Retinal pigment epithelial cell (primary cell): ENCODE results near the gene MAP3K2.
A peak's percentile ranks its signal among the peaks of the same experiment; 100 is the strongest.

ENCODE experiments used
- DNase-seq: peaks from one replicate; pipeline ENCODE4 v3.0.0-alpha.2; 2010; ENCODE audit warnings: low read depth
- H3K4me3 ChIP-seq: 2 replicates; pipeline ENCODE4 v1.5.1; 2011; ENCODE audit warnings: mild to moderate bottlenecking, low read length, control low read depth, moderate library complexity
- TF ChIP-seq, protein P1 (sequence below): conservative IDR thresholded peaks from 2 replicates; pipeline ENCODE4 v1.5.1; 2011; ENCODE audit warnings: low read depth, low read length, control low read depth, inconsistent platforms

The MAP3K2 gene

DNA sequence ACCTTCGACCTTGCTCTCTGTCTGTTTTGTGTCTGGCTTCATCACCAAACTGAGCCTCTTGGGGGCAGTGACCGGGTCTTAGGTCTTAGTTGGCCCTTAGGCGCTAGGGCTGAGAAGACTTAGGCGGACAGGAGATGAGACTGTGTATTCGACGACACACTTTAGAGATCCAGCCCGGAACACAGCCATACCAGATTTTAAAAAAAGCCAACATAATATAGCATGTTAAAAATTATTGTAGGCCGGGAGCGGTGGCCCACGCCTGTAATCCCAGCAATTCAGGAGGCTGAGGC is 21.0 kb upstream of the MAP3K2 start:
- DNase-seq: no peak
- TF ChIP-seq, protein P1, sequence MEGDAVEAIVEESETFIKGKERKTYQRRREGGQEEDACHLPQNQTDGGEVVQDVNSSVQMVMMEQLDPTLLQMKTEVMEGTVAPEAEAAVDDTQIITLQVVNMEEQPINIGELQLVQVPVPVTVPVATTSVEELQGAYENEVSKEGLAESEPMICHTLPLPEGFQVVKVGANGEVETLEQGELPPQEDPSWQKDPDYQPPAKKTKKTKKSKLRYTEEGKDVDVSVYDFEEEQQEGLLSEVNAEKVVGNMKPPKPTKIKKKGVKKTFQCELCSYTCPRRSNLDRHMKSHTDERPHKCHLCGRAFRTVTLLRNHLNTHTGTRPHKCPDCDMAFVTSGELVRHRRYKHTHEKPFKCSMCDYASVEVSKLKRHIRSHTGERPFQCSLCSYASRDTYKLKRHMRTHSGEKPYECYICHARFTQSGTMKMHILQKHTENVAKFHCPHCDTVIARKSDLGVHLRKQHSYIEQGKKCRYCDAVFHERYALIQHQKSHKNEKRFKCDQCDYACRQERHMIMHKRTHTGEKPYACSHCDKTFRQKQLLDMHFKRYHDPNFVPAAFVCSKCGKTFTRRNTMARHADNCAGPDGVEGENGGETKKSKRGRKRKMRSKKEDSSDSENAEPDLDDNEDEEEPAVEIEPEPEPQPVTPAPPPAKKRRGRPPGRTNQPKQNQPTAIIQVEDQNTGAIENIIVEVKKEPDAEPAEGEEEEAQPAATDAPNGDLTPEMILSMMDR: no peak
- H3K4me3 ChIP-seq: no peak overlapping the region

DNA sequence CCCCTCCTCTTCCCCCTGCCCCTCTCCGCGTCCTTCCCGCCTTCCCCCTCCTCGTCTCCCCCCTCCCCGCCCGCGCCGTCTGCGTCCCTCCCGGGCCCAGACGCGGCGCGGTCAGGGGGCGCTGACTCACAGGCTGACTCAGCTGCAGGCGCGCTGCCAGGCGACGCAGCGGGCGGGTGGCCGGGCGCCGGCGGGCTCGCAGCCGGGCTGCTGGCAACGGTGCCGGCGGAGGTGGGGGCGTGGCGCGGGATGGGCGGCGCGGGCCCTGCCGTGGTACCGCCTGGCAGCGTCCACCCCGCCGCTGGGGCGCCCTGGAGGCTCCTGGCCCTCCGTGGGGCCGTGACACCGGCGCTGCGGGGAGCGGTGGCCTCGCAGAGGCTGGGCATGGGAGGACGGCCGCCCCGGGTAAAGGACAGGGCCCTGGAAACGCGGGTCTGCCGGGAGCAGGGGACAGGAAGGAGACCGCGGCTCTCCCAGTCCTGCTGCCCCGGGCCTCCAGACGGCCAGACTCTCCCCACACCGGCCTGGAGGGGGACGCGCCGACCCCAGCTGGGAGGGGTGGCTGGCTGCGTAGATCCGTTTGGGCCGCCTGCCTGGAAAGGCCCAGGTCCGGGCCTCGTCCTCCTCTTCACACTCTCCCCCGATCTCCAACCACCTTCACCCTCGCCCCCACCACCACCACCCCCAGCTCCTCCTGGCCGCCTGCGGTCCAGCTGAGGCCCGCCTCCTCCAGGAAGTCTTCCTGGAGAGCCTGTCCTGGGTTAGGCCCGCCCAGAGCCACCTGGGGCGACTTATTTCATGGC is 20.4 kb upstream of the MAP3K2 start:
- TF ChIP-seq, protein P1: no peak

DNA sequence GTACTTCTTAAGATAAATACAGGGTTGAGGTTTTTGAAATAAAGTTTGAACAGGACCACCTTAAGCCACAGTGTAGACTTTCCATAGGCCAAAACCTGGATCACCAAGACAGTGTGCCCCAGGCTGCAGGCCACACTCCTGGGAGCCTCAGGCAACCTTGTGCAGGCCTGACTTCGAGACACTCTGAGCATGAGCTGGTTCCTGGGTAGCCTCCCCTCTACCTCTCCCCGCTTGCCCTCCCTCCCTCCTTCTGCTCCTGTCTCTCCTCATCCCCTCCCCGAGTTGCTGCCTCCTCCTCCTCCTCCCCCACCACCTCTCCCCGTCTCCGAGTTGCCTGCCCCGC is 19.9 kb upstream of the MAP3K2 start:
- H3K4me3 ChIP-seq: no peak overlapping the region

More for the DNA sequence above, 20.4 kb upstream of the MAP3K2 start:
- peak; percentile 78 for DNase-seq
- H3K4me3 ChIP-seq: no peak overlapping the region

DNA sequence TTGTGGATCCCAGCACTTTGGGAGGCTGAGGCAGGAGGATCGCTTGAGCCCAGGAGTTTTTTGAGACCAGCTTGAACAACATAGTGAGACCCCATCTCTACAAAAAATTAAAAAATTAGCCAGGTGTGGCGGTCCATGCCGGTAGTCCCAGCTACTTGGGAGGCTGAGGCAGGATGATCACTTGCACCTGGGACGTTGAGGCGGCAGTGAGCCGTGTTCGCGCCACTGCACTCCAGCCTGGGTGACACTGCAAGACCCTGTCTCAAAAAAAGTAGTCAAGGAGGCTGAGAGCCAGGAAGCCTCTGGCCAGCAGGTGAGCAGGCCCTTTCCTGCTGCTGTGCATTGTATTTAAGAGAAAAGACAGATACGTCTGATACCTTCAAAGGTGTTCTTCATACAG is 19.3 kb upstream of the MAP3K2 start:
- no peak for DNase-seq
- TF ChIP-seq, protein P1: no peak
- no peak overlapping the region for H3K4me3 ChIP-seq

More for the DNA sequence above, 19.9 kb upstream of the MAP3K2 start:
- TF ChIP-seq, protein P1: no peak
- DNase-seq: no peak

DNA sequence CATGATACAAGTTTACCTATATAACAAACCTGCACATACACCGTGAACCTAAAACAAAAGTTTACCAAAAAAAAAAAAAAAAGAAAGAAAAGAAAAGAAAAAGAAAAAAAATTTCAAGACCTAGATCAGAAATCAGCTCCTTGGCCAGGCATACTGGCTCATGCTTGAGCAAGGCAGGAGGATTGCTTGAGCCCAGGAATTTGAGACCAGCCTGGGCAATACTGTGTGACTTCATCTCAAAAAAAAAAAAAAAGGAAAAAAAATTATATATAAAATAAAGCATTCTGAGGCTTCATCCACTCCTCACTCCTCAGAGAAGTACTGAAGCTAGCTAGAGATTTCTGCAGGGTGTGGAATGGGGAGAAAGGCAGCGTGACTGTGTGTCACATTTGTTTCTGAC is 18.7 kb upstream of the MAP3K2 start:
- TF ChIP-seq, protein P1: no peak
- no peak for DNase-seq
- no peak overlapping the region for H3K4me3 ChIP-seq

DNA sequence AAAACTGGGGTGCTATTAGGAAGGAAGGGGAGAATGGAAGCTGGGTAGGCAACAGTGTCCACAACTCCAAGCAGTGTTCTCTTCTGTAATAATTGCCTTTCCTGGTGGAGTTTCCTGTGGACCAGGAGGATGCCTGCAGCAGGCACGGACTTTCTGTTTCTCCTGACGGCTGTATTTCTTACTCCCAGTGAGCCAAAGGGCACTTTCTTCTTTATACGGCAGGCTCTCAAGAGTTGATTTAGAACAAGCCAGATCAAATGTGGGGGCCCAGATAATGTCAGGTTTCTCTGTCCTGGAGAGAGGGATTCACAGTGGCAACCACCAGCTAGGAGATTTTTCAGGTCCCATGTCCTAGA is 17.5 kb upstream of the MAP3K2 start:
- no peak for DNase-seq
- TF ChIP-seq, protein P1: no peak
- H3K4me3 ChIP-seq: no peak overlapping the region

DNA sequence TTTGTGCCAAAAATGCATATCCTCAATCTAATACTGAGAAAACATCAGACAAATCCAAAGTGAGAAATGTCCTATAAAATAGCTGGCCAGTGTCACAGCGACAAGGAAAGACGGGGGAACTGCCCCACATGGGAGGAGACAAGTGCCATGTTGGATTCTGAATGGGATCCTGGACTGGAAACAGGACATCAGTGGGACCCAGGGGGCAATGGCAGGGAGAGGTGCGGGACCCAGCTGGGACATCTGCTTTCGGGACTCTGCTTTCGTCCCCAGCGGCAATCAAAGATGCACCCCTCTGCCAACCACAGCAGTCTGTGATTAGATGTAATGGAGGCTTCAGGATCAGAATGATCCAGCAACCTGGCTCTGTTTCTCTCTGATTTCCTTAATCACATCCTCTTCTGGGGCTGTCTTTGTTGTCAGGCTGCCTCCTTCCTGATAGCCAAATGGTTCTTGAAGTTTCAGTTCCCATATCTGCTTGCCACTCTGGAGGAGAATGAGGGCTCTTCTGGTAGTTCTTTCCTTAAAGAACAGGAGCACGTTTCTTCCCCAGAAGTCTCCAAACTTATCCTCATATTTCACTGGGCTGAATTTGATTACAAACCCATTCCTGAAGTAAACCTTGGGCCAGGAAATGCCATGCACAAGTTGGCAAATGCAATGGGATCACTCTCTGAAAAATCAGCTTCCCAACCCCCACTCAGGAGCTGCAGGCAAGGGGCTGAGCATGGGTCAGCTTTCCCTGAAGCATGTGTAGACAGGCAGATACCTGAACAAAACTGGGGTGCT is 16.9 kb upstream of the MAP3K2 start:
- no peak overlapping the region for H3K4me3 ChIP-seq
- TF ChIP-seq, protein P1: no peak
- DNase-seq: no peak
